ENCODE measurements around the gene XPR1. TPM values are rescaled to one million over a fixed set of nuclear protein-coding genes. Genes with fewer than 3 reads are reported as not detected.

XPR1 gene
- total RNA-seq, 1 experiment from 2014 or later: 39.7 TPM

GRCh38 chr1:180931529-180931928, 299.7 kb downstream of the XPR1 start:
- no peaks in the 10 kb centered on the region for H3K36me3 Mint-ChIP-seq (ENCODE audit: insufficient read depth, unreplicated experiment)
- intact Hi-C loops (cut with micrococcal nuclease): no loop called here
- no peak overlapping the region for H3K27ac Mint-ChIP-seq (ENCODE audit: low read depth, unreplicated experiment)
- no peak for DNase-seq (ENCODE audit: unreplicated experiment)
- H3K4me3 Mint-ChIP-seq (ENCODE audit: unreplicated experiment): no peak overlapping the region
- ChIA-PET POLR2A (interaction anchor here (0.5 to 0.7 kb wide), 2 partner anchors 160 to 406 kb away, joined by 3 read pairs; no protein-coding TSS in a partner anchor), CTCF (interaction anchor here (1.1 kb wide), 1 partner anchor 14 kb away, joined by 3 read pairs; no protein-coding TSS in a partner anchor)
- no peaks in the 10 kb centered on the region for H3K27me3 Mint-ChIP-seq (ENCODE audit: insufficient read depth, unreplicated experiment)
- BruUV-seq (replicated peaks): no TSS peak
- no peaks in the 10 kb centered on the region for H3K4me1 Mint-ChIP-seq (ENCODE audit: insufficient read depth, unreplicated experiment)
- H3K9me3 Mint-ChIP-seq (ENCODE audit: unreplicated experiment): no peaks in the 10 kb centered on the region
- TF ChIP-seq CTCF (IDR thresholded peaks at IDR 0.05; ENCODE audit: unreplicated experiment): no peak

GRCh38 chr1:180932378-180932777, 300.6 kb downstream of the XPR1 start:
- ChIA-PET POLR2A (no interaction called here), CTCF (interaction anchor here (0.7 to 1.1 kb wide), 2 partner anchors 13 to 130 kb away, joined by 3 to 4 read pairs; no protein-coding TSS in a partner anchor)
- Mint-ChIP-seq H3K27ac (ENCODE audit: low read depth, unreplicated experiment) (no peak overlapping the region), H3K27me3 (ENCODE audit: insufficient read depth, unreplicated experiment) (no peaks in the 10 kb centered on the region), H3K4me1 (ENCODE audit: insufficient read depth, unreplicated experiment) (no peaks in the 10 kb centered on the region), H3K4me3 (ENCODE audit: unreplicated experiment) (no peak overlapping the region), H3K9me3 (ENCODE audit: unreplicated experiment) (no peaks in the 10 kb centered on the region), H3K36me3 (ENCODE audit: insufficient read depth, unreplicated experiment) (no peaks in the 10 kb centered on the region)
- DNase-seq (ENCODE audit: unreplicated experiment): no peak
- no peak for TF ChIP-seq CTCF (IDR thresholded peaks at IDR 0.05; ENCODE audit: unreplicated experiment)
- no TSS peak for BruUV-seq (replicated peaks)
- intact Hi-C loops (cut with micrococcal nuclease): no loop called here

- no peaks in the 10 kb centered on the region for H3K36me3 Mint-ChIP-seq (ENCODE audit: insufficient read depth, unreplicated experiment)
- no peak for TF ChIP-seq CTCF (IDR thresholded peaks at IDR 0.05; ENCODE audit: unreplicated experiment)
- no peaks in the 10 kb centered on the region for H3K4me1 Mint-ChIP-seq (ENCODE audit: insufficient read depth, unreplicated experiment)
- no peak overlapping the region for H3K27ac Mint-ChIP-seq (ENCODE audit: low read depth, unreplicated experiment)
- POLR2A ChIA-PET: no interaction called here
- no TSS peak for BruUV-seq (replicated peaks)
- H3K27me3 Mint-ChIP-seq (ENCODE audit: insufficient read depth, unreplicated experiment): peaks cover 4% of the 10 kb centered on the region
- intact Hi-C loops (cut with micrococcal nuclease): no loop called here
- no peaks in the 10 kb centered on the region for H3K9me3 Mint-ChIP-seq (ENCODE audit: unreplicated experiment)
- CTCF ChIA-PET: interaction anchor here (0.7 kb wide), 1 partner anchor 130 kb away, joined by 4 read pairs; no protein-coding TSS in a partner anchor
- no peak overlapping the region for H3K4me3 Mint-ChIP-seq (ENCODE audit: unreplicated experiment)
- DNase-seq (ENCODE audit: unreplicated experiment): no peak
Observed at GRCh38 chr1:180933141-180933540, 301.3 kb downstream of the XPR1 start.

GRCh38 chr1:180934563-180934962, 302.7 kb downstream of the XPR1 start:
- intact Hi-C loops (cut with micrococcal nuclease): no loop called here
- H3K27me3 Mint-ChIP-seq (ENCODE audit: insufficient read depth, unreplicated experiment): peaks cover 18% of the 10 kb centered on the region
- no peak for TF ChIP-seq CTCF (IDR thresholded peaks at IDR 0.05; ENCODE audit: unreplicated experiment)
- BruUV-seq (replicated peaks): no TSS peak
- ChIA-PET CTCF (interaction anchor here (0.7 kb wide), 1 partner anchor 681 kb away, joined by 3 read pairs; no protein-coding TSS in a partner anchor), POLR2A (interaction anchor here (0.6 kb wide), 1 partner anchor 9 kb away, joined by 3 read pairs; no protein-coding TSS in a partner anchor)
- no peaks in the 10 kb centered on the region for H3K4me1 Mint-ChIP-seq (ENCODE audit: insufficient read depth, unreplicated experiment)
- no peaks in the 10 kb centered on the region for H3K36me3 Mint-ChIP-seq (ENCODE audit: insufficient read depth, unreplicated experiment)
- H3K27ac Mint-ChIP-seq (ENCODE audit: low read depth, unreplicated experiment): no peak overlapping the region
- no peak for DNase-seq (ENCODE audit: unreplicated experiment)
- H3K4me3 Mint-ChIP-seq (ENCODE audit: unreplicated experiment): no peak overlapping the region
- H3K9me3 Mint-ChIP-seq (ENCODE audit: unreplicated experiment): no peaks in the 10 kb centered on the region
